Eye (tissue), 1 donor: ENCODE measurements around the gene TMPRSS7.

Experiments used
- DNase-seq: peaks from one replicate; pipeline ENCODE4 v3.0.0-alpha.2; 2015

TMPRSS7 gene, protein sequence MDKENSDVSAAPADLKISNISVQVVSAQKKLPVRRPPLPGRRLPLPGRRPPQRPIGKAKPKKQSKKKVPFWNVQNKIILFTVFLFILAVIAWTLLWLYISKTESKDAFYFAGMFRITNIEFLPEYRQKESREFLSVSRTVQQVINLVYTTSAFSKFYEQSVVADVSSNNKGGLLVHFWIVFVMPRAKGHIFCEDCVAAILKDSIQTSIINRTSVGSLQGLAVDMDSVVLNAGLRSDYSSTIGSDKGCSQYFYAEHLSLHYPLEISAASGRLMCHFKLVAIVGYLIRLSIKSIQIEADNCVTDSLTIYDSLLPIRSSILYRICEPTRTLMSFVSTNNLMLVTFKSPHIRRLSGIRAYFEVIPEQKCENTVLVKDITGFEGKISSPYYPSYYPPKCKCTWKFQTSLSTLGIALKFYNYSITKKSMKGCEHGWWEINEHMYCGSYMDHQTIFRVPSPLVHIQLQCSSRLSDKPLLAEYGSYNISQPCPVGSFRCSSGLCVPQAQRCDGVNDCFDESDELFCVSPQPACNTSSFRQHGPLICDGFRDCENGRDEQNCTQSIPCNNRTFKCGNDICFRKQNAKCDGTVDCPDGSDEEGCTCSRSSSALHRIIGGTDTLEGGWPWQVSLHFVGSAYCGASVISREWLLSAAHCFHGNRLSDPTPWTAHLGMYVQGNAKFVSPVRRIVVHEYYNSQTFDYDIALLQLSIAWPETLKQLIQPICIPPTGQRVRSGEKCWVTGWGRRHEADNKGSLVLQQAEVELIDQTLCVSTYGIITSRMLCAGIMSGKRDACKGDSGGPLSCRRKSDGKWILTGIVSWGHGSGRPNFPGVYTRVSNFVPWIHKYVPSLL

DNA sequence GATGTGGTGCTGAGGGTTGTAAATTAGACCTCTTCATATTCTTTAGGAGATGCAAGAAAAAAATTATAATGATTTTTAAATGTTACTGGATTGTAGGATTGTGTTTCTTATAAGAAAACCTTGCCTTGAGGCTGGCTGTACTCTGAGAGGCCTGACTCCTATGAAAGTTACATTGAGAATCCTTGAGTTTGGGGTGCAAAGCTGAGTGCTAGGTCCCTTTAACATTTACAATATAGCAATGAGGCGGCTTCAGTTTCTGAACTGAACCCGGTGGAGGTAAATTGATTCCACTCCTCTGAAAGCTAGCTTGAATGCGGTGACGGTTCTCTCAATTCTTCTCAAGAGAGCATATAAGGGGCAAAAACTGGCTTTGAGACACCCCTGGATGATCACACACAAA is at the start of gene TMPRSS7:
TMPRSS7 (plus strand) TSS at position 301 of the 400 bp plus-strand sequence. CDS start 110 bp downstream, outside the sequence.
- no peak for DNase-seq

- no peak for DNase-seq
These were observed 47.7 kb upstream of the TMPRSS7 start for GRCh38 chr3:111986800-111987199.

- peak; percentile 81 for DNase-seq
These were observed 45.4 kb upstream of the TMPRSS7 start for GRCh38 chr3:111989061-111989678.

GRCh38 chr3:111993038-111993437 is 41.5 kb upstream of the TMPRSS7 start:
- DNase-seq = no peak

DNA sequence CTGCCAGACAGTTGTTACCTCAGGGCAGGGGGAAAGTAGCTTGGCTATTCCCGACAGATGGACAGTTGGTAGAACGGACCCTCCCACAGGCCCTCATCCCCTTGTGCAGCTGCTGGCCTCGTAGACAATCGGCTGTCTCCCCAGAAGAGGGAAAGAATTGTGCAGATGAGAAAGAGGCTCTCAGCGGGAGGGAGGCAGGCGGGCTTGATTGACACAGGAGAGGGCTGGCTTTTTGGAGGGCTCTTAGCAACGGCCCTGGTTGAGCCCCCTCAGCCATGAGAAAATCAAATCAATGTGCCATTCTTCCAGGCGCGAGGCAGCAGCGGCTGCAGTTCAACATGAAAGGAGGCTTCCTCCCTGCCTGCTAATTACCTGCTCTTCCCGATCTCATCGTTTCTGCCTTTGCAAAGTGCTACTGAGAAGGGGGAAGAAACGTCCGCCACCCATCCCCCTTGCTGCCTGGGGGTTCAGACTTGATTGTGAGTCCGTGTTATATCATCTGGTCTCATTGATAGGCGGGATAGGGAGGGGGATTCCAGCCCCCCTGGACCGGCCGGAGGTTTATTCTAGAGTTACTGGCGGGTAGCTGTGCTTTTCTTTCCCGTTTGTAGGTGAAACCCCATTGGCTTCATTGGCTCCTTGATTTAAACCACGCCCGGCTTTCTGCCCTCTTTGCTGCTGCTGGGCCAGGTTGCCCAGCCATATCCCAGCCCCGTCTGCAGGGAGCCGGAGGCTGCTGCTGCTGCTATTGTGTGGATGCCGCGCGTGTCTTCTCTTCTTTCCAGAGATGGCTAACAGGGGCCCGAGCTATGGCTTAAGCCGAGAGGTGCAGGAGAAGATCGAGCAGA is 35.7 kb upstream of the TMPRSS7 start, which contains the start of gene TAGLN3:
TAGLN3 (plus strand) TSS at position 287 of the 848 bp plus-strand sequence; CDS start at position 788, 501 bp downstream.
- peak; percentile 96 for DNase-seq

DNA sequence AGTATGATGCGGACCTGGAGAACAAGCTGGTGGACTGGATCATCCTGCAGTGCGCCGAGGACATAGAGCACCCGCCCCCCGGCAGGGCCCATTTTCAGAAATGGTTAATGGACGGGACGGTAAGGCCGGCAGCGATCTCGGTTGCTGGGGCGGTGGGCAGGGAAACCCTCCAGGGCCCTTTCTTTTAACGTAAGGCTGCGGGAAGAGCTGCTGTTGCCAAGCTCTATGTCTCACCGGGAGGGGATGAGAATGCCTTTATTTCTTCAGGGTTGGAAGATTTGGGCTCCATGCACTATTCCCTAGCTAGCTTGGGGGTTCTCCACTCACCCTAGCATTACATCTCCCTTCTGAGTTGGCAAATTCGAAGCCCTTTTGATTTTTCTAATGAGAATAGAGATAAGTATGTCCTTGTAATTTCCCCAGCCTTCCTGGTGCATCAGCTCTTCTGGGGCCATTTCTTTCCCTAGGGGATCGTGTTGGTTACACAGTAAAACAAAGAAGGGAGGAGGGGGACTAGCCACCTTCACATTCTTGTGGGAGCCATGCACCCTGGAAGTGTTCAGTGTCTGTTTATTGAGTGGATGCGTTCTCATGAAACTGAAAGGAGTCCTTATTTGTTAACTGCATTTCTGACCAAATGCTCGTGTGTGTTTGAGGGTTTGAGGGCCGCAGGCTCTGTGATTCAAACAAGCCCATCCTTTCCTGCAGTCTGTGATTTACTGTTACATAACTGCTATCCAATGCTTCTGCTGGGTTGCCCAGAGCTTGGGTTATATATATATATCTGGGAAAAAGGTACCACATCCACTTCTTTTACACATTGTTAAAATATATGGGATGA is 34.8 kb upstream of the TMPRSS7 start:
- peak; percentile 82 for DNase-seq

DNA sequence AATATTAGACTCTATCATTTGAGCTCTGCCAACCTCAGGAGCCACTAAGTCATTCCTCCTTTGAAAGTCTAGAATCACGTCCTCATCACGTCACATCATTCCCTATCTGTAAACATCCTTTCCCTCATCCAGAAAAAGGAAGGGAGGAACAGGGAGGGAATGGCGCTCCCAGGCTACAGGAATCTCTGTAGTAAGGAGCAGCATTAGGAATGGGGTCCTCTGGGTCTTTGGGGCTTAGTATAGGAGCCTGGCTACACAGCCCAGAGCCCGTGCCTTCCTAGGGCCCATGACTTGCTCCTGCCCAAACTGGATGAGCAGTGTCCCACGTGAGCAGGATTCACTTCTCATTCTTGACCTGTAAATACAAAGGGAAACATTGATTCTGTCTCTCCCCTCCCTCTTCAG is 34.2 kb upstream of the TMPRSS7 start:
- DNase-seq = no peak

GRCh38 chr3:112000966-112001365 is 33.6 kb upstream of the TMPRSS7 start:
- peak; percentile 58 for DNase-seq

DNA sequence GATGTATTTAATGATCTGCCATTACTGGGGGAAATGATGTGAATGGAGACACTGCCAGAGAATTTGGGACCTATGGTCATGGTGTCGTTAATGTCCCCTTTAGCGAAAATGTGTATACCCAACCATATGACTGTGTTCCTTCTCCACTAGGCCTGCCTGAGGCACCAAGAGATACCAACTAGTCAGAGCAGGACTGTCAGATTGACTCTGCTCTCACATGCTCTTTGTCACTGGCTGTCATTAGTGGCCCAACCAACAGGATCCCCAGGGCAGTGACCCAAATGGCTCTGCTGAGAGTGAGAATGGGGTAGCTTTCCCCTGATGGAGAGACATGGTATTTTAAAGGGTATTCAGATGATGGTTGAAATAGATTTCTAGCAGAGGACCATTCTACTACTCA is 33.0 kb upstream of the TMPRSS7 start:
- peak; percentile 73 for DNase-seq

GRCh38 chr3:112002096-112002971 is 32.2 kb upstream of the TMPRSS7 start:
- DNase-seq = no peak

GRCh38 chr3:112003321-112004080 is 31.0 kb upstream of the TMPRSS7 start:
- no peak for DNase-seq

- DNase-seq = no peak
These were observed 30.3 kb upstream of the TMPRSS7 start for GRCh38 chr3:112004187-112004586.

DNA sequence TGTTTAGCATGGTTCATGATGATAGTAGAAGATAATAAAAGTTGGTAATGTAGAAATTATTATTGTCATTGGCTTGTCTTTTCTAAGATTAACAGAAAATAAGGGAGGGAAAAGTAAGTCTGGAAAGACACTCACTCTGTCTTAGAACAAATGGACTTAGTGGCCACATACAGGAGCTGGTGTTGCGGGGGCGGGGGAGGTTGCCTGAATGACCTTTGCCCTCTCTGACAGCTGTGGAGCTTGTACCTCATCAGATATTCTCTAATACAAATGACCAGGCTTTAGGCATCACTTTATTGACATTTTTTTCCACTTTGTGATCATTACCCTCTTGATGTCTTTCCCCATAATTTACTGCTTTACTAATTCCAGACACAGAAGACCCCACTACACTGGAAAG is 29.9 kb upstream of the TMPRSS7 start:
- DNase-seq = no peak

DNA sequence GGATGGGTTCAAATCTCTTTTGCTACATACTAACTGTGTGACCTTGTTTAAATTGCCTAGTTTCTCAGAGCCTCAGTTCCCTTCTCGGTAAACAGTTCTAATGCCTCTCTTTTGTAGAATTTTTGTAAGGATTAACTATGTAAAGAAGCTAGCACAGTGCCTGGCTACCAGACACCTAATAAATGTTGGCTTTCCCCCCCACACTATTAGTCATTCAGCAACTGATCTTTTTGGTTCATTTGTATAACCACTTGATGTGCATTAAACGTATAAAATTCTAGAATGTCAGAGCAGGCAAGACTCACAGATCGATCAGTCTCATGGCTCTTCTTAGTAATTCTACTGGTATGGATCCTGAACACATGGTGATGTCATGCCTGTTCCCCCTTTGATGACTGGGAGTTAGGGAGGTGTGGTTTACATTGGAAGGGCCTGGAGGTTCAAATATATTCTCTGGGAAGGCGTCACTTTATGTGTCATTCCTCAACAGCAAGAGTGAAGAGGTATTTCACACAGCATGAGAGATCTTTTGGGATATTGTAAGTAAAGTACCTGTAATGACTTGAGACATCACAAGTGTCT is 29.4 kb upstream of the TMPRSS7 start:
- no peak for DNase-seq

GRCh38 chr3:112007633-112008032 is 26.9 kb upstream of the TMPRSS7 start:
- DNase-seq = no peak

DNA sequence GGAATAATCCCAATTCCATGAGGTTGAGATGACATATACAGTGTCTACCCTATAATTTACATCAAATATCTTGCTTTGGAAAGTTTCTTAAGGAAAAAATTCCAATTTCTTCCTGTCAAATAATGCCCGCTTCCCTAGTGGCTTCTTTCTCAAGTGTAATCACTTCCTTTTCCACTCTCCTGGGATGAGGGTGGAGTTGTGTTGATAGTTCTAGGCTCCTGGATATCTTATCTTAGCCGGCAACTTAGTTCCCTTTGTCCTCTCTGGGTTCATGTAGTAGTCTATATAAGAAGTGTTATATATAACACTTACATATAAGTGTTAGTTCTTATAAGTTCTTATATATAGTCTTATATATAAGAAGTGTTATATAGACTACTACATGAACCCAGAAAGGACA is 24.9 kb upstream of the TMPRSS7 start:
- no peak for DNase-seq

DNA sequence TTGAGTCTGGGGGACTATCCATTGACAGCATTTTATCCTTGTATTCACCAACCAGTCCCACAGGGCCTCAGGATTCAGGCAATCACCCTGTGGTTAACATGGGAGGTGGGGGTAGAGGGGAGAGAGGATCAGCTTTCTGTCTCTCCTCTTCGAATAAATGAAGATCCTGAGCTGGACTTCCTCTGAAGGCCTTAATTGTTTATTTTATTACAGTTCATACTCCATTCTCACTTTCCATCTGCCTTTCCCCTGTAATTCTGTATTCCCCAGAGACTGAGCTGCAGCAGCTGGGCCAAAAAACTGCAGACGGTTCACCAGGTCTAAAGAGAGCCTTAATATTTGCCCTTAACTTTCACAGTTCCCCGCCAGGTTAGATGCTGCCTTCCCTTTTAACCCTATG is 23.9 kb upstream of the TMPRSS7 start:
- no peak for DNase-seq

DNA sequence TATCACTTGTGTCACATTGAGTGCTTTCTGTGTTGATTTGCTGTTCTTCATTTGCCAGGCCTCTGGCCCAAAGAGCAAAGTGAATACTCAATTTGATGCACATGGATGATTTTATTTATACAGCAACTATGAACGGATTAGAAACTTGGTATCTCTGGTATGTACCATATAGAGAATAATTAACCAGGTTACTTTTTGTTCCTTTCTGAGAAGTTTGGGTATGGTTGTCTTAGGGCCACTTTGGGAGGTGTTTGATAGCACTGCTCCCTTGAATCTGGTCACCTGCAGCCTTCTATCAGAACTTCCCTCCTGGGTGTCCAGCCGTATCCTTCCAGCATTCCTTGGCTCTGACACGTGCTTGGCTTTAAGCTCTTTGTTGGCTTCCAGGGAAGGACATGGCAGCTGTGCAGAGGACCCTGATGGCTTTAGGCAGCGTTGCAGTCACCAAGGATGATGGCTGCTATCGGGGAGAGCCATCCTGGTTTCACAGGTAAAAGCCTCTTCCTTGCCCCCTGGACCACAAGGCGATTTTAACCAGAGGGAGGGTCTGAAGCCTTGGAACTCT is 23.1 kb upstream of the TMPRSS7 start:
- no peak for DNase-seq
